NCI-H187 treated with DMSO at 0.1 percent for 48 hours (cell line): ENCODE data around the gene METTL13.

ENCODE experiments used
- DNase-seq: peaks from one replicate; lab custom pipeline; 2025; lab: John Stamatoyannopoulos, UW

The METTL13 gene

GRCh38 chr1:171803045-171803444 lies 21.6 kb downstream of the METTL13 start:
- DNase-seq: no peak

GRCh38 chr1:171803461-171804022 lies 22.1 kb downstream of the METTL13 start:
- DNase-seq: no peak

GRCh38 chr1:171805395-171806115 lies 24.1 kb downstream of the METTL13 start:
- no peak for DNase-seq

GRCh38 chr1:171807556-171807955 lies 26.1 kb downstream of the METTL13 start:
- DNase-seq: no peak

- no peak for DNase-seq
Observed at GRCh38 chr1:171809834-171810233, 28.4 kb downstream of the METTL13 start.

- no peak for DNase-seq
Observed at GRCh38 chr1:171811672-171812071, 30.2 kb downstream of the METTL13 start.

GRCh38 chr1:171814692-171815091 lies 33.2 kb downstream of the METTL13 start:
- DNase-seq: no peak

- no peak for DNase-seq
Observed at GRCh38 chr1:171816300-171816901, 34.9 kb downstream of the METTL13 start.

GRCh38 chr1:171817511-171818265 lies 36.2 kb downstream of the METTL13 start:
- no peak for DNase-seq

- DNase-seq: no peak
Observed at GRCh38 chr1:171819946-171820345, 38.5 kb downstream of the METTL13 start.

GRCh38 chr1:171826973-171827372 lies 45.5 kb downstream of the METTL13 start:
- no peak for DNase-seq

GRCh38 chr1:171828794-171829193 lies 47.3 kb downstream of the METTL13 start:
- no peak for DNase-seq

GRCh38 chr1:171833091-171833825 lies 51.8 kb downstream of the METTL13 start:
- DNase-seq: no peak

- DNase-seq: no peak
Observed at GRCh38 chr1:171834821-171835220, 53.4 kb downstream of the METTL13 start.

- no peak for DNase-seq
Observed at GRCh38 chr1:171835891-171836290, 54.4 kb downstream of the METTL13 start.

- peak; percentile 67 for DNase-seq
Observed at GRCh38 chr1:171841050-171841910, 59.8 kb downstream of the METTL13 start, which contains the start of gene DNM3. Gene DNM3 (plus strand): TSS chr1:171841498. CDS start chr1:171841657, 159 bp downstream.

GRCh38 chr1:171841931-171842761 lies 60.7 kb downstream of the METTL13 start:
- peak; percentile 10 for DNase-seq

- DNase-seq: no peak
Observed at GRCh38 chr1:171844381-171844780, 62.9 kb downstream of the METTL13 start.

- DNase-seq: no peak
Observed at GRCh38 chr1:171845998-171846397, 64.5 kb downstream of the METTL13 start.
